ENCODE data around the gene FOXN3. TPM values are rescaled to one million over a fixed set of nuclear protein-coding genes. Genes with fewer than 3 reads are reported as not detected.

Gene FOXN3
- total RNA-seq, 1 donor from 2014 or later: 41.4 TPM

DNA sequence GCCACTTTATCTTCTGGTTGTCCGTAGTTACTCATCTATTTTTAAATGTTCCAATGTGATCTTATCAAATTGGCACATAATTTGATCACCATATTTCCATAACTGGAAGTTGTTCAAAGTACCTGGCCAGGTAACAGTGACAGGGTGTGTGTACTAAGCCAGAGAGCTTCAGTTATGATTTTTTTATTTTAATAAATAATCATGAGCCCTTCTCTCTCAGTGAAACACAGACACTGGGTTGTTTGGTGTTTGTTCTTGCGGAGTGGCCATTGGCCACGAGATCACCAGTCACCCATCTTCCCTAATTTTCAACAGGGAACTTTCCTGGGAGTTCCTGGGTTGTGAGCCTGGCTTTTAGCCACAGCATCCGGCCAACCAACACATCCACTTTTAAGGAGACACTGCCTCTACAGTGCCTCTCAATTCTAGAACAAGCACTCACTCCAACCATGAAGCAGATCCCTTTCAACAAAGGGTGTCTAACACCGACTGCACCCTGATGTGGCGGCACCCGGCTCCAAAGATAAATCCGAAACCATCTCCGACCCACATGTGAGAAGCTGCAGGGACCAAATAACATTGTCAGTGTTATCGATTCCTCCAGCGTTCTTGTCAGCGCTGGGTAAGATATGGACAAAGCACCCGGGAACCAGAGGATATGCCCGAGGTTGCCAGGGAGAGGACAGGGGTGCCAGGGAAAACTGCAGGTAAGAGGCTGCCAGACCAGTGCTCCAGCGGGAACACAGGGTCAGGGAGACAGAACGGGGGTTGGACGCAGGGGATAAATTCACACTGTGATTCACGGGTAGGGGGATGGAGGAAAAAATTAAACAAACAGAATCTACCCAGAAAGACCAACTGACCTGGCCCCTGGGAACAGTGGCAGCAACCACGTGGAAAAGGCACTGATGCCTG lies 49.9 kb downstream of the FOXN3 start:
- H3K4me1 Mint-ChIP-seq: peaks cover 35% of the 10 kb centered on the region
- no peak overlapping the region for H3K4me3 Mint-ChIP-seq
- TF ChIP-seq, protein P1, sequence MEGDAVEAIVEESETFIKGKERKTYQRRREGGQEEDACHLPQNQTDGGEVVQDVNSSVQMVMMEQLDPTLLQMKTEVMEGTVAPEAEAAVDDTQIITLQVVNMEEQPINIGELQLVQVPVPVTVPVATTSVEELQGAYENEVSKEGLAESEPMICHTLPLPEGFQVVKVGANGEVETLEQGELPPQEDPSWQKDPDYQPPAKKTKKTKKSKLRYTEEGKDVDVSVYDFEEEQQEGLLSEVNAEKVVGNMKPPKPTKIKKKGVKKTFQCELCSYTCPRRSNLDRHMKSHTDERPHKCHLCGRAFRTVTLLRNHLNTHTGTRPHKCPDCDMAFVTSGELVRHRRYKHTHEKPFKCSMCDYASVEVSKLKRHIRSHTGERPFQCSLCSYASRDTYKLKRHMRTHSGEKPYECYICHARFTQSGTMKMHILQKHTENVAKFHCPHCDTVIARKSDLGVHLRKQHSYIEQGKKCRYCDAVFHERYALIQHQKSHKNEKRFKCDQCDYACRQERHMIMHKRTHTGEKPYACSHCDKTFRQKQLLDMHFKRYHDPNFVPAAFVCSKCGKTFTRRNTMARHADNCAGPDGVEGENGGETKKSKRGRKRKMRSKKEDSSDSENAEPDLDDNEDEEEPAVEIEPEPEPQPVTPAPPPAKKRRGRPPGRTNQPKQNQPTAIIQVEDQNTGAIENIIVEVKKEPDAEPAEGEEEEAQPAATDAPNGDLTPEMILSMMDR (conservative IDR thresholded peaks at IDR 0.05): no peak
- no peaks in the 10 kb centered on the region for H3K27me3 Mint-ChIP-seq (ENCODE audit: low read depth)
- no peaks in the 10 kb centered on the region for H3K9me3 Mint-ChIP-seq
- peaks cover 5% of the 10 kb centered on the region for H3K36me3 Mint-ChIP-seq (ENCODE audit: low read depth)
- DNase-seq (ENCODE audit: low read depth, low spot score): no peak
- peak overlapping the region; percentile 58 for H3K27ac Mint-ChIP-seq (ENCODE audit: unreplicated experiment)

DNA sequence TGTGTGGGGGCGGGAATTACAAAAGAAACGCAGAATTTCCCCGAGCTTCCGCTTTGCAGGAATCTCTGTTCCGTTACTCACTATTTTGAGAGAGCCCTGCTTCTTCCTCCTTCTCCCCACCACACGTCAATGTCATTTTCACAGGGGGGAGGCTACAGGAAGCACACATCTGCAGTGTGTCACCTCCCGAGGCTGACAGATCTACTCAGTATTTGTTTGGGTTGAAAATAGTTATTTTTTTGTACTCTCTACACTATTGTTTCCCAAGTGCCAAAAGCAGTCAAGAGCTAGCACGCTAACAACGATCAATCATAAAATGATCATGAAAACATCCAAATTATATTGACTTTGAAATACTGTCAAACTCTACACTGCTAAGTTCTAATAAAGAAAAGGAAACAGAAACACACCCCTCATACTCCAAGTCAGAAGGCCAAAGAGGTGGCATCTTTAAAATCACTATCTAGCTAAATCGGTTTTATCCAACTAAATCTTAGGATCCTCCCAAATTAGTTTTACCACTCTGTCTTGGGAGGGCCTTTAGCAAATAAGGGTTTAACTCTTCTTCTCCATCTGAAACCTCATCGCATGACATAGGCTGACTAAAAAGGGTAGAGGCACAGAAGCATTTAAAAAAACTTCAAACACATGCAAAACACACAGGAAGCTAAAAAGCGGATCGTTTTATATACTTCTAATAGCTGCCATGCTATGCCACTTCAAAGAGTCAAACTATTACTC lies 51.8 kb downstream of the FOXN3 start:
- Mint-ChIP-seq H3K27me3 (ENCODE audit: low read depth) (no peaks in the 10 kb centered on the region), H3K27ac (ENCODE audit: unreplicated experiment) (peak overlapping the region; percentile 90), H3K9me3 (no peaks in the 10 kb centered on the region), H3K4me1 (peaks cover 23% of the 10 kb centered on the region), H3K36me3 (ENCODE audit: low read depth) (peaks cover 5% of the 10 kb centered on the region), H3K4me3 (no peak overlapping the region)
- no peak for DNase-seq (ENCODE audit: low read depth, low spot score)
- TF ChIP-seq, protein P1 (conservative IDR thresholded peaks at IDR 0.05): no peak

DNA sequence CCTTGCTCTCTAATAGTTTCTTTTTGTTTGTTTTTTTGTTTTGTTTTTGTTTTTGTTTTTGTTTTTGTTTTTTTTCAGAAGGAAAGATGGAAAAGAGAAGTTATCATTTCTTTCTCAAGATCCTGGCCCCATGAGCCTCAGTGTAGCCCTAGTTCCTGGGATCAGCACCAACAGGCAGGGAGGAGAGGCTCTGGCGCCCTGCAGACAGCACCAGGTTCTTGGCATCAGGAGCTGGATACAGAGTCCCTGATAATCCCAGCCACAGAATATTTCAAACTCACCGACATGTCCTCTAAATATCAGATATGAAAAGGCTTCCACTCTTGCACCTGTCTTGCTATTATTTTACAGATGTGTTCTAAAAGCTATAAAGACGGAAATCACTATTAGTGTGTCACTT lies 52.7 kb downstream of the FOXN3 start:
- no peak overlapping the region for H3K4me3 Mint-ChIP-seq
- H3K4me1 Mint-ChIP-seq: peaks cover 23% of the 10 kb centered on the region
- H3K36me3 Mint-ChIP-seq (ENCODE audit: low read depth): peaks cover 7% of the 10 kb centered on the region
- no peak overlapping the region for H3K27ac Mint-ChIP-seq (ENCODE audit: unreplicated experiment)
- TF ChIP-seq, protein P1 (conservative IDR thresholded peaks at IDR 0.05): no peak
- no peaks in the 10 kb centered on the region for H3K27me3 Mint-ChIP-seq (ENCODE audit: low read depth)
- DNase-seq (ENCODE audit: low read depth, low spot score): no peak
- H3K9me3 Mint-ChIP-seq: no peaks in the 10 kb centered on the region

DNA sequence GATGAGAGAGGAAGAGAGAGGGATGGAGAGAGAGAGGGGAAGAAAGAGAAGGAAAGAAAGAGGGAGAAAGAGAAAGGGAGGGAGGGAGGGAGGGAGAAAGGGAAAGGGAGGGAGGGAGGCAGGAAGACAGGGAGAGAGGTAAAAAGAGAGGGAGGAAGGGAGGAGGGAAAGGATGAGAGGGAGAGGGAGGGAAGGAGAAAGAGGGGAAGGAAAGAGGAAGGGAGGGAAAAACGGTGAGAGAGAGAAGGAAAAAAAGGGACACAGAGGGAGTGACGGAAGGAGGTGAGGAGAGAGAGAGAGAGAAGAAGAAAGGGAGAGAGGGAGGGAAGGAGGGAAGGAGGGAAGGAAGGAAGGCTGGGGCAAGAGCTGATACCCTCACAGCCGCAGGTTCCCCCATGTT lies 56.8 kb downstream of the FOXN3 start:
- Mint-ChIP-seq H3K36me3 (ENCODE audit: low read depth) (peaks cover 10% of the 10 kb centered on the region), H3K27ac (ENCODE audit: unreplicated experiment) (no peak overlapping the region), H3K27me3 (ENCODE audit: low read depth) (no peaks in the 10 kb centered on the region), H3K4me3 (no peak overlapping the region), H3K9me3 (no peaks in the 10 kb centered on the region), H3K4me1 (peaks cover 18% of the 10 kb centered on the region)
- DNase-seq (ENCODE audit: low read depth, low spot score): no peak
- TF ChIP-seq, protein P1 (conservative IDR thresholded peaks at IDR 0.05): no peak

DNA sequence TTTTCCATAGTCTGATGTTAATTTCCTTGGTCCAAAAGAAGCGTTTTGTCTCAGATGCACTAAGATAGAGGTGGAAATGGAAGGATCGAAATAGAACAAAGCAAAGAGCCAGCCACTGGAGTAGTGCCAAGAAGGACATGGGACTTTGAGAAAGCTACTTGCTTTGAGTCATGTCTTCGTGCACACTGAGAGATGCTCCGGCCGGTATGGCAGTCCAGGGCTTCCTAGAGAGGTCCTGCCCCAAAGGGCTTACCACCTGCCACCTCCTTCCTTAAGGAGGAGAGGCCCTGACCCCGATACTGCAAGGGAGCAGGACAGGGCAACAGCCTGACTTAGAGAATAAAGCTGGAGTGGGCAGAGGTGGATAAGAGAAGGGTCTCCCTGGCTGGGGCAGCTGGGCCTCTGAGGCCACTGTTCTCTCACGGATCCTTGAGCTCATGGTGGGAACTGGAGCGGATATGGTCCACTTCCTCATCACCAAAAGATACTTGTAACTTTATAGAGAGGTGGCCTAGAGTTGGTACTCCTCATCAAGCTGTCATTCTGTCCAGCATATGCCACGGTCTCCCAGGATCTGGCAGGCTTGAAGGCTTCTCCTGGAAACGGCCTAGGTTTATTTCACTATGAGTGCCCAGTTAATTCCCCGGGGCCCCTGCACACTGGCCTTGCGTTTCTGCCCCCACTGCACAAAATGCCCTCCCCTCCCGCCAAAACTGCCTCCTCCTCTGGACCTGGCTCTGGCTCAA lies 57.4 kb downstream of the FOXN3 start:
- Mint-ChIP-seq H3K36me3 (ENCODE audit: low read depth) (peaks cover 7% of the 10 kb centered on the region), H3K9me3 (no peaks in the 10 kb centered on the region), H3K4me3 (no peak overlapping the region), H3K27ac (ENCODE audit: unreplicated experiment) (no peak overlapping the region), H3K4me1 (peaks cover 12% of the 10 kb centered on the region), H3K27me3 (ENCODE audit: low read depth) (no peaks in the 10 kb centered on the region)
- no peak for DNase-seq (ENCODE audit: low read depth, low spot score)
- TF ChIP-seq, protein P1 (conservative IDR thresholded peaks at IDR 0.05): no peak

Measured in neural crest cell (in vitro differentiated cells).